Calu3 (cell line): ENCODE data around the gene CCDC148. TPM values are rescaled to one million over a fixed set of nuclear protein-coding genes. Genes with fewer than 3 reads are reported as not detected.
"Not testable (repeated sequence)": the region's sequence is repeated elsewhere in the genome, so short reads cannot be mapped to it uniquely, and the experiment has no call there.

Experiments
- BruUV-seq: library from RNA; stranded (reverse); fragments of 400-500 nt; replicated peaks from 2 replicates; lab custom pipeline; 2021; lab: Mats Ljungman, UMichigan
- CTCF ChIA-PET: fragments of 300-600 bp; sonication (Branson Sonifier 250); formaldehyde crosslinking; loops from one replicate; lab custom pipeline; 2022; ENCODE audit warnings: antibody characterized with exemption; lab: Charles Lee
- DNase-seq: peaks from one replicate; pipeline ENCODE4 v3.0.0; 2022
- H3K27ac Mint-ChIP-seq: one replicate; pipeline ENCODE4 v1.8.0; 2022; ENCODE audit warnings: mixed read lengths; ENCODE audit not compliant: unreplicated experiment
- H3K27me3 Mint-ChIP-seq: one replicate; pipeline ENCODE4 v1.8.0; 2022; ENCODE audit warnings: mixed read lengths; ENCODE audit not compliant: unreplicated experiment
- H3K36me3 Mint-ChIP-seq: one replicate; pipeline ENCODE4 v1.8.0; 2022; ENCODE audit warnings: mild to moderate bottlenecking, moderate library complexity, mixed read lengths; ENCODE audit not compliant: insufficient read depth, unreplicated experiment
- H3K4me1 Mint-ChIP-seq: one replicate; pipeline ENCODE4 v1.8.0; 2022; ENCODE audit warnings: mild to moderate bottlenecking, low read depth, mixed read lengths; ENCODE audit not compliant: unreplicated experiment
- H3K4me3 Mint-ChIP-seq: one replicate; pipeline ENCODE4 v1.8.0; 2022; ENCODE audit warnings: mild to moderate bottlenecking, low read depth, moderate library complexity, mixed read lengths; ENCODE audit not compliant: unreplicated experiment
- H3K9me3 Mint-ChIP-seq: one replicate; pipeline ENCODE4 v1.8.0; 2022; ENCODE audit warnings: low read depth, mixed read lengths; ENCODE audit not compliant: unreplicated experiment
- CTCF ChIP-seq: fragments of 200-600 bp; IDR thresholded peaks from one replicate; pipeline ENCODE4 v1.8.0; 2022; ENCODE audit warnings: antibody characterized with exemption; ENCODE audit not compliant: unreplicated experiment
- intact Hi-C: fragments of 100-400 bp; cut with micrococcal nuclease; formaldehyde crosslinking; loops from one replicate; pipeline ENCODE4 v1.10.0; 2022; ENCODE audit not compliant: unreplicated experiment
- total RNA-seq: library from RNA; stranded (reverse); gene quantifications from 2 replicates; pipeline ENCODE4 v1.2.3, GENCODE V29; 2022

Gene CCDC148
- total RNA-seq, 1 experiment from 2014 or later = 5.1 TPM

GRCh38 chr2:158337018-158337417 lies 119.5 kb downstream of the CCDC148 start:
- Mint-ChIP-seq H3K9me3 (no peaks in the 10 kb centered on the region), H3K4me1 (no peaks in the 10 kb centered on the region), H3K4me3 (no peak overlapping the region), H3K27ac (no peak overlapping the region), H3K36me3 (no peaks in the 10 kb centered on the region), H3K27me3 (no peaks in the 10 kb centered on the region)
- no peak for DNase-seq
- no TSS peak for BruUV-seq
- no peak for TF ChIP-seq CTCF
- intact Hi-C loops = no loop called here
- CTCF ChIA-PET = no interaction called here

DNA sequence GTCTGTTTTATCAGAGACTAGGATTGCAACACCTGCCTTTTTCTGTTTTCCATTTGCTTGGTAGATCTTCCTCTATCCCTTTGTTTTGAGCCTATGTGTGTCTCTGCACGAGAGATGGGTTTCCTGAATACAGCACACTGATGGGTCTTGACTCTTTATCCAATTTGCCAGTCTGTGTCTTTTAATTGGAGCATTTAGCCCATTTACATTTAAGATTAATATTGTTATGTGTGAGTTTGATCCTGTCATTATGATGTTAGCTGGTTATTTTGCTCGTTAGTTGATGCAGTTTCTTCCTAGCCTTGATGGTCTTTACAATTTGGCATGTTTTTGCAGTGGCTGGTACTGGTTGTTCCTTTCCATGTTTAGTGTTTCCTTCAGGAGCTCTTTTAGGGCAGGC lies 124.8 kb downstream of the CCDC148 start:
- H3K9me3 Mint-ChIP-seq, H3K4me1 Mint-ChIP-seq, H3K4me3 Mint-ChIP-seq, H3K27me3 Mint-ChIP-seq, intact Hi-C loops, DNase-seq, BruUV-seq, H3K36me3 Mint-ChIP-seq, CTCF ChIA-PET, H3K27ac Mint-ChIP-seq: not testable (repeated sequence)

DNA sequence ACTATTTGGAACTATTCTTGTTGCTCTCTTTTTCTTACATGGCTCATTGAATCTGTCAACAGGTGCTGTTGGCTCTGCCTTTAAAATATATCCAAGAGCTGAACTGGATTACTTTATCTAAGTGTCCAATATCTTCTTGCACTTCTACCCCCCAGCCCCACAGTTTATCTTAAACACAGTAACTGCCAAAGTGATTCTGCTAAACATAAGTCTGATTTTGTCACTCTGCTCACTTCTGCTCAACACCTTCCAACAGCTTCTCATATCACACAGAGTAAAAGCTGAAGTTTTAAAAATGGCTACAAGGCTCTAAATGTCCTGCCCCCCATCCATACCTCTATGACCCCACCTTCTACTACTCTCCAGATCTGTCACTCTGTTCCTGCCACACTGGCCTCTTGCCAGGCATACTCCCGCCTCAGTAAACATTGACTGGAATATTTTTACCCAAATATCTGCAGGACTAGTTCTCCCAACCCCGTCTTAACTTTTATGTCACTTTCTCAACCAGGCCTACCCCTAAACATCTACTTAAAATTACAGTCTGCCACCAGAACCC lies 130.7 kb downstream of the CCDC148 start:
- Mint-ChIP-seq H3K4me1 (no peaks in the 10 kb centered on the region), H3K27me3 (no peaks in the 10 kb centered on the region), H3K4me3 (no peak overlapping the region), H3K27ac (no peak overlapping the region), H3K36me3 (no peaks in the 10 kb centered on the region), H3K9me3 (peaks cover 2% of the 10 kb centered on the region)
- DNase-seq = peak; percentile 6
- no peak for TF ChIP-seq CTCF
- CTCF ChIA-PET = no interaction called here
- no TSS peak for BruUV-seq
- intact Hi-C loops = loop anchor here (10.0 kb wide), 1 partner anchor 141 kb away; no protein-coding TSS in a partner anchor

- BruUV-seq = no TSS peak
- H3K4me1 Mint-ChIP-seq = no peaks in the 10 kb centered on the region
- H3K27ac Mint-ChIP-seq = no peak overlapping the region
- H3K4me3 Mint-ChIP-seq = no peak overlapping the region
- no peaks in the 10 kb centered on the region for H3K36me3 Mint-ChIP-seq
- DNase-seq = peak; percentile 1
- H3K9me3 Mint-ChIP-seq = no peaks in the 10 kb centered on the region
- no peak for TF ChIP-seq CTCF
- CTCF ChIA-PET = no interaction called here
- intact Hi-C loops = loop anchor here (10.0 kb wide), 1 partner anchor 140 kb away; no protein-coding TSS in a partner anchor
- no peaks in the 10 kb centered on the region for H3K27me3 Mint-ChIP-seq
These were observed 131.3 kb downstream of the CCDC148 start for GRCh38 chr2:158325031-158325781.
